SK-N-SH (cell line): ENCODE data around the gene MUC13. TPM values are rescaled to one million over a fixed set of nuclear protein-coding genes. Genes with fewer than 3 reads are reported as not detected.

Experiments used
- CTCF ChIA-PET: fragments of 300-600, 350-600 bp; formaldehyde crosslinking; extraction: SDS; loops from one replicate; lab custom pipeline; 2021; lab: Yijun Ruan, JAX
- POLR2A ChIA-PET: fragments of 350-600 bp; sonication (Branson Sonifier 250); formaldehyde crosslinking; extraction: SDS; loops from one replicate; lab custom pipeline; 2020; ENCODE audit warnings: antibody characterized with exemption, inconsistent platforms; lab: Yijun Ruan, JAX
- DNase-seq: peaks from one replicate; pipeline ENCODE4 v3.0.0; 2012
- H2AFZ ChIP-seq: fragments of 200-600 bp; sonication (generic); 2 replicates; pipeline ENCODE4 v1.8.1; 2016; ENCODE audit warnings: antibody characterized with exemption, mild to moderate bottlenecking, low read depth
- H3F3A ChIP-seq: fragments of 200-600 bp; sonication (generic); replicated peaks from 2 replicates; pipeline ENCODE3; 2016; ENCODE audit warnings: antibody characterized with exemption, mild to moderate bottlenecking; ENCODE audit not compliant: insufficient read depth
- H3K27ac ChIP-seq, 2 experiments: fragments of 200-500 bp in 1 of 2; fragments of 200-600 bp in 1 of 2; sonication (Bioruptor generic) in 1 of 2; sonication (generic), shearing (Covaris generic) in 1 of 2; 2 replicates each; pipeline versions ENCODE4 v1.5.1 to v1.6.1; 2014 to 2016; ENCODE audit warnings: low read depth in 2 of 2, inconsistent platforms in 1 of 2, low read length in 1 of 2, mild to moderate bottlenecking in 1 of 2, mixed read lengths in 1 of 2
- H3K27me3 ChIP-seq: fragments of 200-600 bp; sonication (generic), shearing (Covaris generic); 2 replicates; pipeline ENCODE4 v1.6.1; 2016; ENCODE audit warnings: mixed run types; ENCODE audit not compliant: insufficient read depth
- H3K36me3 ChIP-seq, 2 experiments: fragments of 200-500 bp in 1 of 2; fragments of 200-600 bp in 1 of 2; sonication (Bioruptor generic) in 1 of 2; sonication (generic) in 1 of 2; replicated peaks in 1 of 2; 2 replicates each; pipeline versions ENCODE3 to v1.5.1; 2014 to 2016; ENCODE audit warnings: low read length in 1 of 2, mild to moderate bottlenecking in 1 of 2; ENCODE audit not compliant: insufficient read depth in 2 of 2, control insufficient read depth in 1 of 2
- H3K4me1 ChIP-seq, 2 experiments: fragments of 200-500 bp in 1 of 2; fragments of 200-600 bp in 1 of 2; sonication (Bioruptor generic) in 1 of 2; sonication (generic), shearing (Covaris generic) in 1 of 2; 2 replicates each; pipeline versions ENCODE4 v1.5.1 to v1.6.1; 2014 to 2016; ENCODE audit warnings: low read depth in 1 of 2, low read length in 1 of 2, mixed run types in 1 of 2; ENCODE audit not compliant: insufficient read depth in 2 of 2, control insufficient read depth in 1 of 2
- H3K4me2 ChIP-seq: fragments of 200-600 bp; sonication (generic), shearing (Covaris generic); 2 replicates; pipeline ENCODE4 v1.6.1; 2017; ENCODE audit warnings: mixed run types
- H3K4me3 ChIP-seq, 2 experiments: fragments of 200-500 bp in 1 of 2; fragments of 200-600 bp in 1 of 2; sonication (Bioruptor generic) in 1 of 2; sonication (generic), shearing (Covaris generic) in 1 of 2; 2 replicates each; pipeline versions ENCODE4 v1.5.1 to v1.8.1; 2014 to 2016; ENCODE audit warnings: low read depth in 2 of 2, inconsistent platforms in 1 of 2, low read length in 1 of 2, mild to moderate bottlenecking in 1 of 2, mixed read lengths in 1 of 2, moderate library complexity in 1 of 2
- H3K79me2 ChIP-seq: fragments of 200-600 bp; sonication (generic); 2 replicates; pipeline ENCODE4 v1.8.1; 2017; ENCODE audit warnings: mild to moderate bottlenecking; ENCODE audit not compliant: insufficient read depth
- H3K9ac ChIP-seq: fragments of 200-600 bp; sonication (generic); 2 replicates; pipeline ENCODE4 v1.6.1; 2017; ENCODE audit warnings: mixed run types
- H3K9me2 ChIP-seq: fragments of 200-600 bp; sonication (generic); 2 replicates; pipeline ENCODE4 v1.6.1; 2017; ENCODE audit warnings: mixed run types
- H3K9me3 ChIP-seq: fragments of 200-600 bp; sonication (generic); 2 replicates; pipeline ENCODE4 v1.6.1; 2017; ENCODE audit warnings: mixed run types, mild to moderate bottlenecking, moderate library complexity
- H4K20me1 ChIP-seq: fragments of 200-600 bp; sonication (generic); 2 replicates; pipeline ENCODE4 v1.6.1; 2017; ENCODE audit warnings: mild to moderate bottlenecking, mixed run types; ENCODE audit not compliant: insufficient read depth
- CHD2 ChIP-seq: fragments of 150-350 bp; IDR thresholded peaks from 2 replicates; pipeline ENCODE4 v1.6.1; 2018; ENCODE audit warnings: low read length; ENCODE audit not compliant: partially characterized antibody
- EZH2phosphoT487 ChIP-seq: fragments of 200-600 bp; sonication (generic); IDR thresholded peaks from 2 replicates; pipeline ENCODE4 v1.6.1; 2017; ENCODE audit warnings: low read depth, mixed run types, mild to moderate bottlenecking, antibody characterized with exemption, moderate library complexity, borderline replicate concordance
- FOSL2 ChIP-seq: IDR thresholded peaks from 2 replicates; pipeline ENCODE4 v1.4.0; 2012; ENCODE audit warnings: low read depth, mild to moderate bottlenecking, moderate library complexity, borderline replicate concordance
- FOXJ3 ChIP-seq: sonication (generic); formaldehyde crosslinking; IDR thresholded peaks from 2 replicates; pipeline ENCODE4 v1.5.1; 2020; ENCODE audit warnings: mild to moderate bottlenecking, missing genetic modification reagents
- GATA2 ChIP-seq: sonication (generic); formaldehyde crosslinking; IDR thresholded peaks from 2 replicates; pipeline ENCODE4 v1.5.0; 2020; ENCODE audit warnings: mild to moderate bottlenecking, missing genetic modification reagents
- MEF2A ChIP-seq: IDR thresholded peaks from 2 replicates; pipeline ENCODE4 v1.4.0; 2012; ENCODE audit warnings: low read depth, borderline replicate concordance
- MXI1 ChIP-seq: IDR thresholded peaks from 2 replicates; pipeline ENCODE4 v1.6.1; 2012; ENCODE audit warnings: mild to moderate bottlenecking, low read depth, low read length, improper control_type of control experiment
- NRF1 ChIP-seq: IDR thresholded peaks from 2 replicates; pipeline ENCODE4 v1.6.1; 2012; ENCODE audit warnings: low read depth, mild to moderate bottlenecking, low read length
- PBX3 ChIP-seq: IDR thresholded peaks from 2 replicates; pipeline ENCODE4; 2012
- POLR2AphosphoS5 ChIP-seq: IDR thresholded peaks from 2 replicates; pipeline ENCODE4 v1.6.1; 2012; ENCODE audit warnings: low read depth, low read length
- RAD21 ChIP-seq: IDR thresholded peaks from 2 replicates; pipeline ENCODE4 v1.6.1; 2012; ENCODE audit warnings: mild to moderate bottlenecking, low read length
- RFX5 ChIP-seq: IDR thresholded peaks from 2 replicates; pipeline ENCODE4 v1.6.1; 2012; ENCODE audit warnings: mild to moderate bottlenecking, improper control_type of control experiment, low read length
- TEAD4 ChIP-seq: IDR thresholded peaks from 2 replicates; pipeline ENCODE4 v1.4.0; 2012; ENCODE audit warnings: mild to moderate bottlenecking, borderline replicate concordance; ENCODE audit not compliant: insufficient read depth
- ZBTB33 ChIP-seq: IDR thresholded peaks from 2 replicates; pipeline ENCODE4 v1.4.0; 2012; ENCODE audit warnings: low read depth, borderline replicate concordance
- WGBS: methylation state at CpG from one replicate; pipeline ENCODE4 v1.1.6; 2017; ENCODE audit warnings: low lambda C conversion rate; 5-methylcytosine and 5-hydroxymethylcytosine counted together
- polyA plus RNA-seq, 3 experiments: library from polyadenylated mRNA; depleted of rRNA; stranded (reverse); fragments of >200 nt; gene quantifications; 2 replicates each; pipeline ENCODE4 v1.2.3, GENCODE V29; 2012
- TF ChIP-seq, protein P1 (sequence below): IDR thresholded peaks from 2 replicates; pipeline ENCODE4 v1.6.1; 2012; ENCODE audit warnings: mild to moderate bottlenecking, low read depth, low read length, moderate library complexity

The MUC13 gene
- polyA plus RNA-seq, 1 of the 3 experiments (the other 2 are of a cell fraction), result not detected

GRCh38 chr3:124867511-124867910 is 67.0 kb downstream of the MUC13 start:
- Histone ChIP-seq H3K79me2 (peaks cover 74% of the 10 kb centered on the region), H2AFZ (no peak overlapping the region), H3F3A (no peaks in the 10 kb centered on the region), H3K36me3 (peaks cover 17 to 63% of the 10 kb centered on the region in 2 experiments), H3K4me2 (no peak overlapping the region), H4K20me1 (no peaks in the 10 kb centered on the region), H3K9me2 (no peaks in the 10 kb centered on the region), H3K4me1 (peaks cover 4 to 9% of the 10 kb centered on the region in 2 experiments; a peak in 2 of 4 replicates), H3K27me3 (no peaks in the 10 kb centered on the region), H3K9me3 (no peaks in the 10 kb centered on the region), H3K4me3 (no peak overlapping the region), H3K27ac (no peak overlapping the region; a peak in 1 of 4 replicates), H3K9ac (no peak overlapping the region)
- POLR2A ChIA-PET, result no interaction called here
- TF ChIP-seq, protein P1, sequence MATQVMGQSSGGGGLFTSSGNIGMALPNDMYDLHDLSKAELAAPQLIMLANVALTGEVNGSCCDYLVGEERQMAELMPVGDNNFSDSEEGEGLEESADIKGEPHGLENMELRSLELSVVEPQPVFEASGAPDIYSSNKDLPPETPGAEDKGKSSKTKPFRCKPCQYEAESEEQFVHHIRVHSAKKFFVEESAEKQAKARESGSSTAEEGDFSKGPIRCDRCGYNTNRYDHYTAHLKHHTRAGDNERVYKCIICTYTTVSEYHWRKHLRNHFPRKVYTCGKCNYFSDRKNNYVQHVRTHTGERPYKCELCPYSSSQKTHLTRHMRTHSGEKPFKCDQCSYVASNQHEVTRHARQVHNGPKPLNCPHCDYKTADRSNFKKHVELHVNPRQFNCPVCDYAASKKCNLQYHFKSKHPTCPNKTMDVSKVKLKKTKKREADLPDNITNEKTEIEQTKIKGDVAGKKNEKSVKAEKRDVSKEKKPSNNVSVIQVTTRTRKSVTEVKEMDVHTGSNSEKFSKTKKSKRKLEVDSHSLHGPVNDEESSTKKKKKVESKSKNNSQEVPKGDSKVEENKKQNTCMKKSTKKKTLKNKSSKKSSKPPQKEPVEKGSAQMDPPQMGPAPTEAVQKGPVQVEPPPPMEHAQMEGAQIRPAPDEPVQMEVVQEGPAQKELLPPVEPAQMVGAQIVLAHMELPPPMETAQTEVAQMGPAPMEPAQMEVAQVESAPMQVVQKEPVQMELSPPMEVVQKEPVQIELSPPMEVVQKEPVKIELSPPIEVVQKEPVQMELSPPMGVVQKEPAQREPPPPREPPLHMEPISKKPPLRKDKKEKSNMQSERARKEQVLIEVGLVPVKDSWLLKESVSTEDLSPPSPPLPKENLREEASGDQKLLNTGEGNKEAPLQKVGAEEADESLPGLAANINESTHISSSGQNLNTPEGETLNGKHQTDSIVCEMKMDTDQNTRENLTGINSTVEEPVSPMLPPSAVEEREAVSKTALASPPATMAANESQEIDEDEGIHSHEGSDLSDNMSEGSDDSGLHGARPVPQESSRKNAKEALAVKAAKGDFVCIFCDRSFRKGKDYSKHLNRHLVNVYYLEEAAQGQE, result no peak
- TF ChIP-seq MXI1 (no peak), FOSL2 (no peak), ZBTB33 (no peak), RAD21 (no peak), TEAD4 (no peak), FOXJ3 (CRISPR knock-in tag) (no peak), PBX3 (no peak), NRF1 (no peak), POLR2AphosphoS5 (no peak), RFX5 (no peak), EZH2phosphoT487 (no peak), GATA2 (CRISPR knock-in tag) (no peak), CHD2 (no peak), MEF2A (no peak)
- no peak for DNase-seq
- CTCF ChIA-PET, result interaction anchor here (1.7 kb wide), 1 partner anchor 19 kb away, joined by 5 read pairs; the partner anchor contains the start of gene ITGB5
- WGBS, result 100% methylated on average over 3 of the region's 3 CpGs
